LNCaP clone FGC (cell line): Measurements from ENCODE around the gene MEGF9.

Source experiments
- DNase-seq: peaks from one replicate; pipeline ENCODE4 v3.0.0-alpha.2; 2011; ENCODE audit warnings: low read depth
- H3K4me3 ChIP-seq: 2 replicates; pipeline ENCODE4 v1.5.1; 2011; ENCODE audit warnings: mild to moderate bottlenecking, low read depth, low read length, control low read depth
- TF ChIP-seq, protein P1 (sequence below): IDR thresholded peaks from 2 replicates; pipeline ENCODE4 v1.5.1; 2012; ENCODE audit warnings: mild to moderate bottlenecking; ENCODE audit not compliant: control insufficient read depth, insufficient read depth; ENCODE audit errors: extremely low read depth

MEGF9 gene

DNA sequence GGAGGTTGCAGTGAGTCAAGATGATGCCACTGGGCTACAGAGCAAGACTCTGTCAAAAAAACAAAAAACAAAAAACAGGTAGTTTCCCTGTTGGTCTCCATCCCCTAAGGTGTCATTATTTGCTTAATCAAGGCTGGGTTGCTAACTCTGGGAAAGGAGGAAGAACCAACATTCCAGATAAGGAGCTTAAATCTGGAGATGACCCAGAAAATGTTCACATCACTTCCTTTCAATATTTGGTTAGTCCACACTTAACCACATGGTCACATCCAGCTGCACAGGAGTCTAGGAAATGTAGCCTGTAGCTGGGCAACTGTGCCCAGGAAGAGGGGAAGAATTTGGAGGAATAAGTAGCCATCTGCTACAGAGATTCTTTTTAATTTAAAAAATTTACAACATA, 25.9 kb upstream of the MEGF9 start:
- H3K4me3 ChIP-seq = no peak overlapping the region
- no peak for DNase-seq
- TF ChIP-seq, protein P1, sequence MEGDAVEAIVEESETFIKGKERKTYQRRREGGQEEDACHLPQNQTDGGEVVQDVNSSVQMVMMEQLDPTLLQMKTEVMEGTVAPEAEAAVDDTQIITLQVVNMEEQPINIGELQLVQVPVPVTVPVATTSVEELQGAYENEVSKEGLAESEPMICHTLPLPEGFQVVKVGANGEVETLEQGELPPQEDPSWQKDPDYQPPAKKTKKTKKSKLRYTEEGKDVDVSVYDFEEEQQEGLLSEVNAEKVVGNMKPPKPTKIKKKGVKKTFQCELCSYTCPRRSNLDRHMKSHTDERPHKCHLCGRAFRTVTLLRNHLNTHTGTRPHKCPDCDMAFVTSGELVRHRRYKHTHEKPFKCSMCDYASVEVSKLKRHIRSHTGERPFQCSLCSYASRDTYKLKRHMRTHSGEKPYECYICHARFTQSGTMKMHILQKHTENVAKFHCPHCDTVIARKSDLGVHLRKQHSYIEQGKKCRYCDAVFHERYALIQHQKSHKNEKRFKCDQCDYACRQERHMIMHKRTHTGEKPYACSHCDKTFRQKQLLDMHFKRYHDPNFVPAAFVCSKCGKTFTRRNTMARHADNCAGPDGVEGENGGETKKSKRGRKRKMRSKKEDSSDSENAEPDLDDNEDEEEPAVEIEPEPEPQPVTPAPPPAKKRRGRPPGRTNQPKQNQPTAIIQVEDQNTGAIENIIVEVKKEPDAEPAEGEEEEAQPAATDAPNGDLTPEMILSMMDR = no peak

DNA sequence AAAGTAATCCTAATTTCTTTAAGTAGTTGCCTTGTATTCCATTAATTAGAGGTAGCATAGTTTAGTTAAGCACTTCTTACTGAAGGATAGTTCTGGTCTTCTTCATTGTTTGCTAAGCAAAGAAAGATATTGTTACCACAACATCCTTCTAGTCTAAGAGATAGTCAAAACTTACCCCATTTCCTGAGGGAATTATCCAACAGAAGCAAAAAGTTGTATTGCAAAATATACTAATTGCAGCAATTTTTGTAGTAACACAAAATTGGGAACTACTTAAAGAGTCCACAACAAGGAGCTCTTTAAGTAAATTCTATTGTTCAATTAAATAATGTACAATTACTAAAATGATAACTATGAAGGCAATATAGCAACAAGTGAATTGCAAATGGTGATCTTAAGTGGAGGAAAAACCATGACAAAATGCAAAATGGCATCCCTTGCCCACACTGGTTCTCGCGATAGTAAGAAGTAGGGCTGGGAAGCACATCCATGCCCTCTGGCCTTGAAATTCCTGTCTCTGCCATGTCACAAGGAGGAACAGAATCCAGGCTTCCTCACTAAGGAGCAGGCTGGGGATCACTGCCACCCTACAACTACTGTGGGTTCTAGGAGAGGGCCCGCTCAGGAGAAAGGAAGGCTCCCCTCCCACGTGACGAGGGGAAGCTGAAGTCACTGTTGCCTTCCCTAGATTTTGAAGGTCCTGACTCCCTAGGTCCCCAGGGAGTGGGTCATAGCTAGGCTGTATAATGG, 23.3 kb upstream of the MEGF9 start:
- no peak for DNase-seq
- TF ChIP-seq, protein P1 = no peak
- H3K4me3 ChIP-seq = no peak overlapping the region

DNA sequence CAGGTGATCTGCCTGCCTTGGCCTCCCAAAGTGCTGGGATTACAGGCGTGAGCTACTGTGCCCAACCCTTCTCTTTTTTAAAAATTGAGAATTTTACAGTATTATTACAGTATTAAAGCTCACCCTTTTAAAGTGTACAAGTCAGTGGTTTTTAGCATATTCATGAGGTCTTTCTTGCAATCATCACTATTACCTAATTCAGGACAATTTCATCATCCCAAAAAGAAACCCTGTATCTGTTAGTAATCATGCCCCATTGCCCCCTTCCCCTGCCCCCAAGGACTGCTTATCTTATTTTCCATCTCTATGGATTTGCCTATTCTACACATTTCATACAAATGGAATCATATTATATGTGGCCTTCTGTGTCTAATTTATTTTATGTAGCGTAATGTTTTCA, 22.6 kb upstream of the MEGF9 start:
- no peak for DNase-seq
- TF ChIP-seq, protein P1 = no peak
- H3K4me3 ChIP-seq = no peak overlapping the region

DNA sequence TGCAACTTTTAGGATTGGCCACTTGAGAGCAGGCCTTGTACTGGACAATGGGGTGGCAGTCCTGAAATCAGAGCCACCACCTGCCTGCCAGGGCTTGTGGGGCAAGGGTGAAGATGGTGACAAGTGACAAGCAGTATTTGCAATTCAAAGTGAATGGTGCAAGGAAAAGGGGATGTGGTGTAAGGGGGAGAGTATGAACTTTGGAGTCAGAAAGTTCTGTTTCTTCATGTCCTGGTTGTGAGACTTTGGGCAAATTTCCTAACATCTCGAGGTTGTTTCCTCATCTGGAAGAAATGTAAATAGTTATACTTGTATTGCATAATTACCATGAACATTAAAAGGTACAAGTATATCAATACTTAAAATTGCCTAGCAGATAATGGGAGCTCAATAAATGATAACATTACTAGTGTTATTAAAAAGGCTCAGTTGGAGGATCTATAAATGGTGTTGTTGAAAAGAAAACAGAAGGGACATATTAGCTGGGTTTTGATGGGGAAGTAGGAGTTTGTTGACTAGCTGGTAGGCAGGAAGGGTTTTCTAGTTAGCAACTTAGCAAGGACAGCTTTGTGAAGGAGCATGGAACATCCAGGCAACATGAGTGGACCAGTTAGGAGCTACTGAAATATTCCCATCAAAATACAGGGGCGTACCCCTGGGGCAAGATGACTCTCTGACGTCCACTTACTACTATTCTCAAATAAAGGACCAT, 21.3 kb upstream of the MEGF9 start:
- TF ChIP-seq, protein P1 = no peak
- H3K4me3 ChIP-seq = no peak overlapping the region
- no peak for DNase-seq

DNA sequence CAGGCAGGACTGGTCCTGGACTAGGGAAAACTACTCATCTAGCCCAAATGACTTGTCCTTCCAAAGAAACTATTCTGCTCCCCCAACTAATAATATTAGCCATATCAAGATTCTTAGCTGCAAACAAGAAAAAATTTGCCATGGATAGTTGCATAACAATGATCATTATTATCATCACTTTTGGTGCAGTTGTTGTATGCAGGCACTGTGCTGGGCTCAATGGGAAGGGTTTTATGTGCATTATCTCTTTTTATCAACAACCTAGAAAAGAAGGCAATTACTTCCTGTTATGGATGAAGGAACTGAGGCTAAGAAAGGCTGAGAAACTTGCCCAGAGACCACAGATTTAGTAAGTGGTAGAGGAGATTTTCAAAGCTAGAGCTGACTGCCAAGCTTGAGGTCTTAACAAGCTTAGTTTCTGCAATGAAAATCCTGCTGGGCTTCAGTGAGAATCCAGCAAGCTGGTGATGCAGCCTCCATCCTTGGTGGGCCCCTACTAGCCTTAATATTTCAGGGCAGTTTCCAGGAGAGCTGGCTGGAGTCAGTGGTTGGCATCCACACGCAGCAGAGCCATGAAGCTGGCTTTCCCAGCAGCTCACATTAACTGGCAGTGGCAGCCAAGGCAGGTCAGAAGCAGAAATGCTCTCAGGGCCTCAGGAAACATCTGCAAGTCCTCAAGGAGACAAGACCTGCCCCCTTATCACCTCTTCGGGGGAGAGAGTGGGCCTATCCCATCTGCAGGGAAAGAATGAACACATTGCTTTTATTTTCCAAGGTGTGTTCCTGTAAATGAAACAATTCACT, 20.5 kb upstream of the MEGF9 start:
- no peak overlapping the region for H3K4me3 ChIP-seq
- no peak for DNase-seq
- TF ChIP-seq, protein P1 = no peak

DNA sequence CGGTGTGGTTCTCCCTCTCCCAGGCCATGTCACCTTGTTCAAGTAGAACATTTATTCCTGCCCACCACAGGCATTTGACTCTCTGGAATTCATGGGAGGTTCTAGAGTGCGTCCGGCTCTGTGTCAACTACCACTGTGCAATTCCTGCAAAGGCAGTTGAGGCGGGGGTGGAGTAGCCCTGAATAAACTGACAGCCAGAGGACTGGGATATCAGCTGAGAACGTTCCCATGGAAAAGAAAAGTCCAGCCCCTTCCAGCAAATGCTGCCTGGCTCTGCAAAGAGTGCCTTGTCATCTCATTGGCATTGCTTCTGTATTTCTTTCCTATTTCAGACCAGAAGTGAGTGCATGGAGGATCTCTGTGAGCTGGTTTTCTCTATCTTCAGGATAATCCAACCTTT, 18.9 kb upstream of the MEGF9 start:
- TF ChIP-seq, protein P1 = no peak
- no peak for DNase-seq
- no peak overlapping the region for H3K4me3 ChIP-seq
